NB4 (cell line): ENCODE data around the gene DPP4.
"Not testable (repeated sequence)": the region's sequence is repeated elsewhere in the genome, so short reads cannot be mapped to it uniquely, and the experiment has no call there.

ENCODE experiments used
- DNase-seq: peaks from one replicate; pipeline ENCODE4 v3.0.0; 2010; ENCODE audit warnings: low read depth
- H3K4me3 ChIP-seq: one replicate; pipeline ENCODE4 v1.5.1; 2011; ENCODE audit warnings: mild to moderate bottlenecking, low read depth, low read length, moderate library complexity
- MYC ChIP-seq: IDR thresholded peaks from 2 replicates; pipeline ENCODE4 v1.6.1; 2011; ENCODE audit warnings: low read depth, low read length
- POLR2A ChIP-seq: IDR thresholded peaks from 2 replicates; pipeline ENCODE4 v1.6.1; 2011; ENCODE audit warnings: mild to moderate bottlenecking; ENCODE audit not compliant: insufficient read length; ENCODE audit errors: extremely low read depth
- TF ChIP-seq, protein P1 (sequence below): IDR thresholded peaks from 2 replicates; pipeline ENCODE4 v1.6.1; 2011; ENCODE audit warnings: low read depth, low read length
- TF ChIP-seq, protein P2 (sequence below): IDR thresholded peaks from one replicate; pipeline ENCODE4 v1.5.1; 2012; ENCODE audit warnings: low read depth, low read length

DPP4 gene

DNA sequence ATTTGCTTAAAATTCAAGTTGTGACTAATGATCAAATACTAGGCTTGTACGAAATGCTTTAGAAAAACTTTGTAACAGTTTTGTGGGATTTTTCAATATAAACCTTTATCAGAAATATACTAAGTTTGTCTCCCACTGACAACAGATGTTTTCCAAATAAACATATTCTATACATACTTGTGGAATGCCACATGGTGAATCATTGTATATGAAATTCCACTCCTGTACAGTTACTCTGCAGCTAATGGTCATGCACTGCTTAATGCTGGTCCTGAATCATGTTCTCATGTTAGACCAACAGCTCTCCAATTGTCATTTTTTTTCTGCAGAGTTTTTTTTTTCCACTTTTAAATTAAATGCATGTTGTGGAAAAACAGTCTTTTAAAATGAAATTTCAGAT lies 90.1 kb downstream of the DPP4 start:
- H3K4me3 ChIP-seq = no peak overlapping the region
- DNase-seq = no peak
- TF ChIP-seq, protein P1, sequence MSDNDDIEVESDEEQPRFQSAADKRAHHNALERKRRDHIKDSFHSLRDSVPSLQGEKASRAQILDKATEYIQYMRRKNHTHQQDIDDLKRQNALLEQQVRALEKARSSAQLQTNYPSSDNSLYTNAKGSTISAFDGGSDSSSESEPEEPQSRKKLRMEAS = no peak
- TF ChIP-seq, protein P2, sequence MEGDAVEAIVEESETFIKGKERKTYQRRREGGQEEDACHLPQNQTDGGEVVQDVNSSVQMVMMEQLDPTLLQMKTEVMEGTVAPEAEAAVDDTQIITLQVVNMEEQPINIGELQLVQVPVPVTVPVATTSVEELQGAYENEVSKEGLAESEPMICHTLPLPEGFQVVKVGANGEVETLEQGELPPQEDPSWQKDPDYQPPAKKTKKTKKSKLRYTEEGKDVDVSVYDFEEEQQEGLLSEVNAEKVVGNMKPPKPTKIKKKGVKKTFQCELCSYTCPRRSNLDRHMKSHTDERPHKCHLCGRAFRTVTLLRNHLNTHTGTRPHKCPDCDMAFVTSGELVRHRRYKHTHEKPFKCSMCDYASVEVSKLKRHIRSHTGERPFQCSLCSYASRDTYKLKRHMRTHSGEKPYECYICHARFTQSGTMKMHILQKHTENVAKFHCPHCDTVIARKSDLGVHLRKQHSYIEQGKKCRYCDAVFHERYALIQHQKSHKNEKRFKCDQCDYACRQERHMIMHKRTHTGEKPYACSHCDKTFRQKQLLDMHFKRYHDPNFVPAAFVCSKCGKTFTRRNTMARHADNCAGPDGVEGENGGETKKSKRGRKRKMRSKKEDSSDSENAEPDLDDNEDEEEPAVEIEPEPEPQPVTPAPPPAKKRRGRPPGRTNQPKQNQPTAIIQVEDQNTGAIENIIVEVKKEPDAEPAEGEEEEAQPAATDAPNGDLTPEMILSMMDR = no peak
- TF ChIP-seq MYC (no peak), POLR2A (no peak)

DNA sequence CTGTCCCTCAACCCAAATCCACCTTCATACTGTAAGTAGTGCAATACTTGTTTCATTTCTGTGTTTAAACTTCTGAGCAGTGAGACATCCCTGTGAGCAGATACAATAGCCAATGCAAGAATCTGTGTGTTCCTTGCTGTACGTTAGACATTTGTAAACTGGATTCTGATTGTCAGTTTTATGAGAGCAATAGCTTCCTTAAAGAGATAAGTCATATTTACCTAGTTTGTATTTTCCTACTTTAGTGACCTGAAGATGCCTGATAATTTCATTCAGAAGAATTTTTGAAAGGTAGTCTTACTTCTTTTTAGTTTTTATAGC lies 90.7 kb downstream of the DPP4 start:
- DNase-seq = no peak
- no peak for TF ChIP-seq MYC
- no peak overlapping the region for H3K4me3 ChIP-seq

DNA sequence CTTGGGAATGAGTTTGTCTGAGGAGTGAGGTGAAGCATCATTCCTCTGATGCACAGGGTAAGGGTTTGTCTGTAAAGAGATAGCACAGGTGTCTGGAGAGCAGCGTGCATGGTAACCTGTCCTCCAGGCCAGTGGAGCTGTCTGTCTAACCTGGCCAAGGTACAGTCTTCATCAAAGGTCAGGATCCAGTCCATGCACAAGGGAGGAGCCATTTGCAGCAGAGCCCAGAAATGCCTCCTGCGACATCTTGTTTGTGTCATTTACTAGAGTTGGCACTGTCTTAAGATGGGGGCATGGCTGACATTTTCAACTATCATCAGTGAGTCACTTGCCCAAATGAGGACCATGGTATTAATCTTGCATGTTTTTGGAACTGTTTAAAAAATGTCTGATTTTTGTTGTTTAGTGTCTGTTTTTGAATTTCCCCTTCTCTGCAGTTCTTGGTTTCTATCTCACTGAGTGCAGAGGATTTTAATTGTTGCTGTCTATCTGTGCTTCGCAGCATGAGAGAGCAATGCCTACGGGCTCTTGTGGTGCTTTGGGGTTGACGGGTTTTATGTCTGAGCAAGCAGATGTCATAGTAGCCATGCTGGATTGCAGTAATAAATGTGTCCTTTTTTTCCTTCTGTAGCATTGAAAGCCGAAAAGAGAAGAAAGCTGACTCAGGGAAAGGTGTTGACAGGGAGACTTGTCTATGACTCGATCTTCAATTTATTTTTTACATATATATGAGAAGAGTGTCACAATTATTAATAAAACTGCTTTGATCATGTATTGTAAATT lies 91.3 kb downstream of the DPP4 start:
- TF ChIP-seq, protein P2 = no peak
- TF ChIP-seq, protein P1 = no peak
- TF ChIP-seq MYC = no peak
- no peak for TF ChIP-seq POLR2A
- no peak for DNase-seq
- no peak overlapping the region for H3K4me3 ChIP-seq

DNA sequence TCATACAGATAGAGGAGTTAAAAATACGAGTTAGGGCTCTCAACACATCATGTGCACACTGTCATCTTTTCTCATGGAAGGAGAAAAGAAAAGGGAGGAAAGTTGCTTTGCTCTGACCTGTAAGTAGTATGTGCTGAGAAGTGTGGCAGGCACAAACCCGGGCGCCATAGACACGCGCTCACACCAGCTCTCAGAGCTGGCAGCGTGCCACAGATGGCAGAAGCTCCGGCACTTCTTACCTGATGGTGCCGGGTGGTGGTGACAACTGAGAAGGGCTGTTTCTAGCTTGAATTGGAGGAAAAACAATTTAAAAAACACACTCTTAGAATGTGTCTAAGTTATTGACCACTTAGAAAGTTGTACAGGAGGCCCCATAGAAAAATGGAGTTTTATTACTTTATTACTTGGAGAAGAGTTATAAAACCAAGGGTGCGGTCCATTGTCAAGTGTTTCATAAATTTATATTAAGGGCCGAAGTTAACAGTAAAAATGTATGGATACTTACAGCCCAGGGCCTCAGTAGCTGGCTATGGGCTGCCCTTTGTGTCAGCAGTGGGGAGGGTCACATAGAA lies 92.2 kb downstream of the DPP4 start:
- TF ChIP-seq, protein P2 = no peak
- TF ChIP-seq MYC = no peak
- TF ChIP-seq POLR2A = no peak
- TF ChIP-seq, protein P1 = no peak
- H3K4me3 ChIP-seq = no peak overlapping the region
- no peak for DNase-seq

DNA sequence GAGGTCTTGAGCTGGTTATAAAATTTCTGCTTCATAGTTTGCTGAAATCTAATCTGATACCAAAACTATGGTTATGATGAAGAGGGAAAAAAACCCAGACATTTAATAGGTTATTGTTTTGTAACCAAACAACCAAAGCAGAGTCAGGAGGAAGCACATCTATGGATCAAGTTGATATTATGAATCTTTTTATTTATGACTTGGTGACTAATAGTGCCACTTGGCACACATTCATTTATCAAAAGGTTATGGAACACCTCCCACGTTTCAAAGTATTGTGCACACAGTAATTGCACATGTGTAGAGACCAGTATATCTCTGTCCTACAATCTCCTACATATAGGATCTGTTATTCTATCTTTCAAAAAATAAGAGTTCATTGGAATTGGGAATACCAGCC lies 93.0 kb downstream of the DPP4 start:
- DNase-seq = no peak
- TF ChIP-seq, protein P1 = no peak
- no peak for TF ChIP-seq MYC
- no peak for TF ChIP-seq POLR2A
- TF ChIP-seq, protein P2 = no peak
- no peak overlapping the region for H3K4me3 ChIP-seq

DNA sequence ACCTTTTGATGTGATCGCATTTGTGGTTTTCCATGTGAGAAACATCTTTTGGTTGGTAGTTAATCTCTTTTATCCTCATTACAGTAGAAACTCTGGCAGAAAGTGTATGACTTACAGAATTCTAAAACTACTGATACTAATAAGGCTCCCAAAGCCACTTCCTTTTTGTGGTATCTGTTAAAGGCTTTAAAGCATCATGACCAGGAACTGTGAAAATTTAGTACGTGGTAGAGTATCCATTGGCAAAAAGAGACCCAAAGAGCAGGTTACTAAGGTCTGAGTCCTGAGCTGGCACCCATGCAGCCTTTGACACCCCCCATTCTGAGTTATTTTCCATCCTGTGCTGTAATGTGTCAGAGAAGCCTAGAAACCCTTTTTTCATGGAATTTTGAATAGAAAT lies 94.5 kb downstream of the DPP4 start:
- TF ChIP-seq, protein P2 = no peak
- TF ChIP-seq MYC (no peak), POLR2A (no peak)
- TF ChIP-seq, protein P1 = no peak
- DNase-seq = peak; percentile 15
- H3K4me3 ChIP-seq = no peak overlapping the region

DNA sequence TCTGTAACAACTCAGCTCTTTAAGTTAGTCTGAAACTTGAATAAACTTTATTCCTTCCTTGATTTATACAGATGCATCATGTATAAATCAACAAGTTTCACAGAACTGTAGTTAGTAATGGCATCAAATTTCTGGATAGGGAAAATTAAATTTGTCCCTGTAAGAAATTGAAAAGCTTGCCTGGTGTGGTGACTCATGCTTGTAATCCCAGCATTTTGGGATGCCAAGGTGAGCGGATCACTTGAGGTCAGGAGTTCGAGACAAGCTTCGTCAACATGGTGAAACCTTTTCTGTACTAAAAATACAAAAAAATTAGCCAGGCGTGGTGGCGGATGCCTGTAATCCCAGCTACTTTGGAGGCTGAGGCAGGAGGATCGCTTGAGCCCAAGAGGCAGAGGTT lies 96.1 kb downstream of the DPP4 start:
- not testable (repeated sequence) for DNase-seq, H3K4me3 ChIP-seq
